Heart right ventricle (tissue), 16 donors: ENCODE measurements around the gene CD52. TPM values are rescaled to one million over a fixed set of nuclear protein-coding genes. Genes with fewer than 3 reads are reported as not detected.

Experiments used
- ATAC-seq, 8 donors: fragments of 200-7000 bp; cut with Tn5 transposase; one replicate each; pipeline ENCODE4 v1.9.1; 2020; ENCODE audit warnings: mild to moderate bottlenecking in 8 of 8, moderate library complexity in 8 of 8, moderate number of reproducible peaks in 1 of 8
- DNase-seq, 2 donors: peaks; one replicate each; pipeline ENCODE4 v3.0.0-alpha.2; 2020
- H3K27ac ChIP-seq, 10 donors: fragments of 200-600 bp; sonication (generic) in 2 of 10; one replicate each; pipeline versions ENCODE4 v1.5.0 to v1.8.0; 2020 to 2022; ENCODE audit warnings: mild to moderate bottlenecking in 3 of 10
- H3K27me3 ChIP-seq, 7 donors: fragments of 200-600 bp; one replicate each; pipeline ENCODE4 v1.8.0; 2021 to 2022; ENCODE audit warnings: mild to moderate bottlenecking in 2 of 7
- H3K36me3 ChIP-seq, 9 donors: fragments of 200-600 bp; sonication (generic) in 1 of 9; one replicate each; pipeline versions ENCODE4 v1.5.0 to v1.8.0; 2020 to 2022; ENCODE audit warnings: mild to moderate bottlenecking in 2 of 9
- H3K4me1 ChIP-seq, 9 donors: fragments of 200-600 bp; sonication (generic) in 1 of 9; one replicate each; pipeline versions ENCODE4 v1.5.0 to v1.8.0; 2020 to 2022; ENCODE audit warnings: mild to moderate bottlenecking in 4 of 9
- H3K4me3 ChIP-seq, 10 donors: fragments of 200-600 bp; sonication (generic) in 2 of 10; one replicate each; pipeline versions ENCODE4 v1.5.0 to v1.8.0; 2020 to 2022; ENCODE audit warnings: mild to moderate bottlenecking in 7 of 10, moderate library complexity in 2 of 10
- H3K9me3 ChIP-seq, 11 donors: fragments of 200-600 bp in 10 of 11; sonication (generic) in 2 of 11; one replicate each; pipeline versions ENCODE4 v1.5.0 to v1.8.0; 2013 to 2022; ENCODE audit warnings: mild to moderate bottlenecking in 2 of 11, control low read depth in 1 of 11, moderate library complexity in 1 of 11
- WGBS, 2 donors: extraction: QIAGEN DNeasy Blood & Tissue Kit; methylation state at CpG; one replicate each; pipeline ENCODE4 v1.1.7; 2013; ENCODE audit warnings: inconsistent platforms in 1 of 2; 5-methylcytosine and 5-hydroxymethylcytosine counted together
- intact Hi-C, 10 donors: fragments of 100-400 bp; cut with DNase I; formaldehyde crosslinking; loops; one replicate each; pipeline versions ENCODE4 v1.11.1 to v1.14.2; 2022
- polyA plus RNA-seq, 2 donors: library from polyadenylated mRNA; stranded (reverse); fragments of 200-250 nt; gene quantifications; one replicate each; pipeline ENCODE4 v1.2.3, GENCODE V29; 2013
- total RNA-seq, 10 donors: library from RNA; stranded (reverse); fragmentation: NEBNext Ultra II Directional in 3 of 10; extraction: Animal tissue kit (Norgen Biotek cat#: 25700) in 3 of 10; gene quantifications; one replicate each; pipeline versions ENCODE4 v1.2.1 to v1.2.4, GENCODE V29; 2021 to 2023
- TF ChIP-seq, protein P1 (sequence below), 9 donors: fragments of 200-600 bp; sonication (generic) in 2 of 9; IDR thresholded peaks; one replicate each; pipeline versions ENCODE4 v1.5.0 to v1.8.0; 2021 to 2022; ENCODE audit warnings: antibody characterized with exemption in 9 of 9, mild to moderate bottlenecking in 5 of 9, moderate library complexity in 1 of 9
- donor health status: Arrhythmogenic right ventricular cardiomyopathy.
- donor health status: ischemic (EF 13 %, LVEDD 7.1; RV severe dilation, severe dysfunction).
- donor health status: healthy with polysubstance abuse.
- donor health status: DM: no; HTN: yes; CAD: no.
- donor health status: DM: no; HTN: no; CAD: no.
- donor health status: ischemic (EF 25% LVEDD 6.9; RV normal size, moderate dysfunction).
- donor health status: ischemic (EF 25% LVEDD 5.7; RV mildly dilated, moderate dysfunction).
- donor health status: healthy.
- donor health status: DM: yes; HTN: yes; CAD: no.
- donor health status: Ischemic cardiomyopathy.
- donor health status: ischemic (EF 35%, LVEDD 5.7; RV mildly dilated, moderate dysfunction).
- donor health status: nonischemic (EF 11% LVEDD 7.7; RV severe dilation, severe dysfunction).
- donor health status: DM: yes; HTN: yes; CAD: no.
- donor health status: PGD.
- donor health status: ischemic (EF 29% LVEDD 5.4; RV normal size, mild dysfunction).
- donor health status: nonischemic (EF 23%, LVEDD 6.1; RV moderate dilation, normal function).

Gene CD52
- total and polyA plus RNA-seq, 12 donors, result 1.9 to 62.6 (median 5.9) TPM

GRCh38 chr1:26344147-26344920 lies 26.6 kb downstream of the CD52 start:
- intact Hi-C loops, result no loop called here
- no peak for DNase-seq

DNA sequence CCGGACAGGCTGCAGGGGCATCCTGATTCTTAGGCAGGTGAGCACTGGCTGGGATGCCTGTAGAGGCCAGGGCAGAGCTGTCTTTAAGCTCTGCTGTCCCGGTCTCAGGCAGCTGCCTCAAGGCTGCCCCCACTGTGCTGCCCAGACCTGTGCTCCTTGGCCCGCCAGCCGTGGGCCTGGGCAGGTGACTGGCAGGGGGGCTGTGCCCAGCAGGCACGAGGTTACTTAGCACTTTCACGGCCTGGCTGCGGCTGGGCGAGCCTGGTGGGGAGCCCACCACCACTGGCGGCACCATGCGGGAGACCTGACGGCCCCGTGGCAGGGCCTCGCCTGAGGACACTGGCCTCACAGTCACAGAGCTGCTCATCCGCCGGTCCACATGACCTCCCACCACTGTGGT lies 28.0 kb downstream of the CD52 start:
- no peak for DNase-seq
- Histone ChIP-seq H3K9me3 (no peaks in the 10 kb centered on the region), H3K27ac (no peak overlapping the region), H3K4me1 (no peaks in the 10 kb centered on the region), H3K4me3 (no peak overlapping the region), H3K36me3 (no peaks in the 10 kb centered on the region), H3K27me3 (peaks cover 0 to 13% (median 0%) of the 10 kb centered on the region in 7 donors)
- no peak for ATAC-seq
- TF ChIP-seq, protein P1, sequence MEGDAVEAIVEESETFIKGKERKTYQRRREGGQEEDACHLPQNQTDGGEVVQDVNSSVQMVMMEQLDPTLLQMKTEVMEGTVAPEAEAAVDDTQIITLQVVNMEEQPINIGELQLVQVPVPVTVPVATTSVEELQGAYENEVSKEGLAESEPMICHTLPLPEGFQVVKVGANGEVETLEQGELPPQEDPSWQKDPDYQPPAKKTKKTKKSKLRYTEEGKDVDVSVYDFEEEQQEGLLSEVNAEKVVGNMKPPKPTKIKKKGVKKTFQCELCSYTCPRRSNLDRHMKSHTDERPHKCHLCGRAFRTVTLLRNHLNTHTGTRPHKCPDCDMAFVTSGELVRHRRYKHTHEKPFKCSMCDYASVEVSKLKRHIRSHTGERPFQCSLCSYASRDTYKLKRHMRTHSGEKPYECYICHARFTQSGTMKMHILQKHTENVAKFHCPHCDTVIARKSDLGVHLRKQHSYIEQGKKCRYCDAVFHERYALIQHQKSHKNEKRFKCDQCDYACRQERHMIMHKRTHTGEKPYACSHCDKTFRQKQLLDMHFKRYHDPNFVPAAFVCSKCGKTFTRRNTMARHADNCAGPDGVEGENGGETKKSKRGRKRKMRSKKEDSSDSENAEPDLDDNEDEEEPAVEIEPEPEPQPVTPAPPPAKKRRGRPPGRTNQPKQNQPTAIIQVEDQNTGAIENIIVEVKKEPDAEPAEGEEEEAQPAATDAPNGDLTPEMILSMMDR (IDR thresholded peaks at IDR 0.05), result no peak
- 86 to 87% methylated on average over 15 of the region's 15 CpGs for WGBS, 2 donors
- intact Hi-C loops, result no loop called here

More at GRCh38 chr1:26344147-26344920, 26.6 kb downstream of the CD52 start:
- no peaks in the 10 kb centered on the region for H3K4me1 ChIP-seq
- H3K9me3 ChIP-seq, result no peaks in the 10 kb centered on the region
- peaks cover 0 to 16% (median 0%) of the 10 kb centered on the region in 7 donors for H3K27me3 ChIP-seq
- H3K27ac ChIP-seq, result no peak overlapping the region
- peak in 2 of 8 donors; percentile 17 to 34 for ATAC-seq
- no peaks in the 10 kb centered on the region for H3K36me3 ChIP-seq
- H3K4me3 ChIP-seq, result no peak overlapping the region
- TF ChIP-seq, protein P1 (IDR thresholded peaks at IDR 0.05), result no peak
- WGBS, 2 donors, result 86 to 92% methylated on average over 15 of the region's 15 CpGs

GRCh38 chr1:26346274-26347033 lies 28.7 kb downstream of the CD52 start:
- 61 to 67% methylated on average over 10 of the region's 10 CpGs for WGBS, 2 donors
- intact Hi-C loops, result no loop called here
- Histone ChIP-seq H3K4me3 (no peak overlapping the region), H3K27ac (no peak overlapping the region), H3K4me1 (peaks cover 0 to 7% (median 0%) of the 10 kb centered on the region in 9 donors), H3K27me3 (peaks cover 0 to 13% (median 0%) of the 10 kb centered on the region in 7 donors), H3K9me3 (no peaks in the 10 kb centered on the region), H3K36me3 (no peaks in the 10 kb centered on the region)
- ATAC-seq (no peak), DNase-seq (no peak)
- TF ChIP-seq, protein P1 (IDR thresholded peaks at IDR 0.05), result no peak

GRCh38 chr1:26349188-26349876 lies 31.6 kb downstream of the CD52 start:
- no peak for ATAC-seq
- no peak for DNase-seq
- TF ChIP-seq, protein P1 (IDR thresholded peaks at IDR 0.05), result no peak
- Histone ChIP-seq H3K4me1 (peaks cover 0 to 10% (median 0%) of the 10 kb centered on the region in 9 donors), H3K27me3 (peaks cover 0 to 7% (median 5%) of the 10 kb centered on the region in 7 donors), H3K4me3 (no peak overlapping the region), H3K27ac (no peak overlapping the region), H3K36me3 (no peaks in the 10 kb centered on the region), H3K9me3 (no peaks in the 10 kb centered on the region)
- intact Hi-C loops, result no loop called here
- 79 to 82% methylated on average over 7 of the region's 7 CpGs for WGBS, 2 donors
